ENCODE data around the gene ASB18.

DNA sequence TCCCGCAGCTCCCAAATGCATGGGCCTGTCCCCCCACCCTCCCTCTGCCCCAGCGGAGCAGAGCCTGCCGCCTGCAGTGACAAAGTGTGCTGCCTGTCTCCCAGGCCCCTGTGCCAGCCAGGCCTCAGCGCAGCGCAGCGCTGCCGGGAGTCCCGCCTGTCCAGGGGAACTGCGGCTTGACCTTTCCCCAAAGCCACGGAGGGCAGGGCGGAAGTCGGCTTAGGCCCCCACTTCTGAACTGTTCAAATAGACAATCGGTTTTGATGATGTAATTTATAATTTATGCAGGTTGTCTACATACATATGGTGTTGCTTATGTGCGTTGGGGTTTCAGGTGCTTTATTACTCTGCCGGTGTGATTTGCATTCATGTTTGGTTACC is 103.1 kb downstream of the ASB18 start:
- TF ChIP-seq, protein P1, sequence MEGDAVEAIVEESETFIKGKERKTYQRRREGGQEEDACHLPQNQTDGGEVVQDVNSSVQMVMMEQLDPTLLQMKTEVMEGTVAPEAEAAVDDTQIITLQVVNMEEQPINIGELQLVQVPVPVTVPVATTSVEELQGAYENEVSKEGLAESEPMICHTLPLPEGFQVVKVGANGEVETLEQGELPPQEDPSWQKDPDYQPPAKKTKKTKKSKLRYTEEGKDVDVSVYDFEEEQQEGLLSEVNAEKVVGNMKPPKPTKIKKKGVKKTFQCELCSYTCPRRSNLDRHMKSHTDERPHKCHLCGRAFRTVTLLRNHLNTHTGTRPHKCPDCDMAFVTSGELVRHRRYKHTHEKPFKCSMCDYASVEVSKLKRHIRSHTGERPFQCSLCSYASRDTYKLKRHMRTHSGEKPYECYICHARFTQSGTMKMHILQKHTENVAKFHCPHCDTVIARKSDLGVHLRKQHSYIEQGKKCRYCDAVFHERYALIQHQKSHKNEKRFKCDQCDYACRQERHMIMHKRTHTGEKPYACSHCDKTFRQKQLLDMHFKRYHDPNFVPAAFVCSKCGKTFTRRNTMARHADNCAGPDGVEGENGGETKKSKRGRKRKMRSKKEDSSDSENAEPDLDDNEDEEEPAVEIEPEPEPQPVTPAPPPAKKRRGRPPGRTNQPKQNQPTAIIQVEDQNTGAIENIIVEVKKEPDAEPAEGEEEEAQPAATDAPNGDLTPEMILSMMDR (IDR thresholded peaks at IDR 0.05), result no peak
- no peak for TF ChIP-seq POLR2A (IDR thresholded peaks at IDR 0.05)
